Measurements from ENCODE around the gene SHISAL2A. TPM values are rescaled to one million over a fixed set of nuclear protein-coding genes. Genes with fewer than 3 reads are reported as not detected.

Gene SHISAL2A
- total RNA-seq, 4 donors from 2014 or later: 0.88 to 7.4 (median 1.7) TPM; not detected in 1

DNA sequence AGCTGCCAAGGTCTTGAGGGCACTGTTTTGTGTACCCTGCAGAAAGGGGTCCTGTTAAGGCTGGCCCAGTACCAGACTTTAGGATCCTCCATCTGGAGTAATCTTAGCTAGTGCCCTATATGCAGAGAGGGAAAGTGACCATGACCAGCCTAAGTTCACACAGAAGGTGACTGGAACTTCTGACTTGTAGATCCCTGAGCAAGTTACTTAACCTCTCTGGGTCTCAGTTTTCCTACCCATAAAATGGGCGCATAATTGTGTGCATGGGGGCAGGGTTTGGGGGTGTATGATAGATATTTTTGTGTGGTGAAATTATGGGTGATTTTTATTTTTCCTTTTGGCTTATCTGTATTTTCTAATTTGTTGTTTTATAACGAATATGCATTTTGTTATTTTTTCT lies 3.3 kb upstream of the SHISAL2A start:
- DNase-seq: no peak
- H3K27me3 ChIP-seq: peaks cover 0 to 10% of the 10 kb centered on the region in 2 donors
- peak overlapping the region in 1 of 4 donors; percentile 52 for H3K27ac ChIP-seq
- peaks cover 0 to 12% (median 6%) of the 10 kb centered on the region in 4 donors for H3K4me1 ChIP-seq
- H3K36me3 ChIP-seq: no peaks in the 10 kb centered on the region
- H3K4me3 ChIP-seq: no peak overlapping the region
- no peak for TF ChIP-seq POLR2A (IDR thresholded peaks at IDR 0.05)
- TF ChIP-seq, protein P1, sequence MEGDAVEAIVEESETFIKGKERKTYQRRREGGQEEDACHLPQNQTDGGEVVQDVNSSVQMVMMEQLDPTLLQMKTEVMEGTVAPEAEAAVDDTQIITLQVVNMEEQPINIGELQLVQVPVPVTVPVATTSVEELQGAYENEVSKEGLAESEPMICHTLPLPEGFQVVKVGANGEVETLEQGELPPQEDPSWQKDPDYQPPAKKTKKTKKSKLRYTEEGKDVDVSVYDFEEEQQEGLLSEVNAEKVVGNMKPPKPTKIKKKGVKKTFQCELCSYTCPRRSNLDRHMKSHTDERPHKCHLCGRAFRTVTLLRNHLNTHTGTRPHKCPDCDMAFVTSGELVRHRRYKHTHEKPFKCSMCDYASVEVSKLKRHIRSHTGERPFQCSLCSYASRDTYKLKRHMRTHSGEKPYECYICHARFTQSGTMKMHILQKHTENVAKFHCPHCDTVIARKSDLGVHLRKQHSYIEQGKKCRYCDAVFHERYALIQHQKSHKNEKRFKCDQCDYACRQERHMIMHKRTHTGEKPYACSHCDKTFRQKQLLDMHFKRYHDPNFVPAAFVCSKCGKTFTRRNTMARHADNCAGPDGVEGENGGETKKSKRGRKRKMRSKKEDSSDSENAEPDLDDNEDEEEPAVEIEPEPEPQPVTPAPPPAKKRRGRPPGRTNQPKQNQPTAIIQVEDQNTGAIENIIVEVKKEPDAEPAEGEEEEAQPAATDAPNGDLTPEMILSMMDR (IDR thresholded peaks at IDR 0.05): no peak
- H3K9me3 ChIP-seq: no peaks in the 10 kb centered on the region

DNA sequence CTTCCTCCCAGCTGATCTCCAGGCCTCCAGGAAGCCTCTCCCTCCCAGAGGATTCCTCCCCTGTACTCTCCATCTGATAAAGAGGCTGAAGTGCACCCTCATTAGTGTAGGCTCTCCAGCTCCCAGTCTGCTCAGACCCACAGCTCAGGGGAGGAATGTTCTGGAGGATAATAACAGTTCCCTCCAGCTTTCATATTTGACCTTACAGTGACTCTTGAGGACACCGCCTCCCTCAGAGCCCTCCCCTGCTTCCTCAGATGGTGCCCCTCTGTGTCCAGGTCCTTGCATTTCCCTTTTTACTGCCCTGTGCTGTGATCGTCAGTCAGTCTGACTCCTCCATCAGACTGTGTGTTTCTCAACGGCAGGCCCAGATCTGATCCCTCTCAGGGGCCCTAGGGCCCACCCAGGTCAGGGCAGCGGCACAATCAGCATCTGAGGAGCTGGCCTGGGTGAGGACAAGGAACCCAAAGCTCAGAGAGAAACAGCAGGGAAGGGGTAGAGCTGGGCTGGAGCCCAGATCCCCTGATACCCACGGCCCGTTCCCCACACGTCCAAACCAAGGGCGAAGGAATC lies 1.1 kb upstream of the SHISAL2A start:
- DNase-seq: peak in 2 of 3 donors; percentile 56 to 62
- no peaks in the 10 kb centered on the region for H3K36me3 ChIP-seq
- H3K27me3 ChIP-seq: peaks cover 0 to 10% of the 10 kb centered on the region in 2 donors

DNA sequence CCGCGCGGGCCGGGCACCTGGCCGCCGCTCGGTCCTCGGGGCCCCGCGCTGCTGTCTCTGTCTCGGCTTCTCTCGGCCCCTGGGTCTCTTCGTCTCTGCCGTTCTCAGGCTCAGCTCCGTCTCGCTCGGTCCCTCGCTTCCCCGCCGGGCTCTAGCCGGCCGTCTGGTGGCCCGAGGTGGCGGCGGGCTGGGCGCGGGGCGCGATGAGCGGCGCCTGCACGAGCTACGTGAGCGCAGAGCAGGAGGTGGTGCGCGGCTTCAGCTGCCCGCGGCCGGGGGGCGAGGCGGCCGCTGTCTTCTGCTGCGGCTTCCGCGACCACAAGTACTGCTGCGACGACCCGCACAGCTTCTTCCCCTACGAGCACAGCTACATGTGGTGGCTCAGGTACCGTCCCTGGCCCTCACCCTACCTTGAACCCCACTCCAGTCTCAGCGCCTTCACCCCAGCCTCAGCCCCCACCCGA lies 355 bp downstream of the SHISAL2A start:
- DNase-seq: peak in 2 of 3 donors; percentile 50 to 56
- TF ChIP-seq, protein P1 (IDR thresholded peaks at IDR 0.05): no peak
- TF ChIP-seq POLR2A (IDR thresholded peaks at IDR 0.05): no peak
- Histone ChIP-seq H3K4me3 (peak overlapping the region; percentile 50 to 68 (median 63)), H3K27ac (peak overlapping the region; percentile 65 to 97 (median 82)), H3K27me3 (peaks cover 0 to 10% of the 10 kb centered on the region in 2 donors), H3K36me3 (no peaks in the 10 kb centered on the region), H3K9me3 (no peaks in the 10 kb centered on the region), H3K4me1 (peaks cover 0 to 25% (median 14%) of the 10 kb centered on the region in 4 donors)

More for the DNA sequence above, 1.1 kb upstream of the SHISAL2A start:
- Histone ChIP-seq H3K9me3 (no peaks in the 10 kb centered on the region), H3K27ac (peak overlapping the region in 3 of 4 donors; percentile 65 to 97 (median 94)), H3K4me3 (peak overlapping the region in 2 of 4 donors; percentile 64 to 68), H3K4me1 (peaks cover 0 to 19% (median 9%) of the 10 kb centered on the region in 4 donors)
- TF ChIP-seq, protein P1 (IDR thresholded peaks at IDR 0.05): no peak
- no peak for TF ChIP-seq POLR2A (IDR thresholded peaks at IDR 0.05)

DNA sequence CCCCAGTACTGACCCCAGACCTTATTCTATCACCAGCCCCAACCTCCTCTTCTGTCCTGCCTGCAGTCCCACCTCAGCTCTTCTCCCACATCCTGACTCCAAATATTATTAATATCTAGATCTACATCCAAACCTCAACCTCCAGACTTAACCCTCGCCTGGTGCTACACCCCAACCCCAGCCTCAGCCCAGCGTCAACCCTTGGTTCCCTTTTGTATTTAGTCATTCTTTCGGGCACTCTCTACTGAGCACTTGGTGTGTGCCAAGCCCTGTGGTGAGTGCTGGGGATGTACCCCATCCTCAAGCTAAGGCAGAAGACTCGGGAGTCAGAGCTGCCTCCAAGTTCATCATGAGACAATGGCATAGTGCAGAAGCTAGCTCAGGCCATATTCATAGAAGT lies 1.1 kb downstream of the SHISAL2A start:
- Histone ChIP-seq H3K9me3 (no peaks in the 10 kb centered on the region), H3K36me3 (no peaks in the 10 kb centered on the region), H3K4me3 (peak overlapping the region in 3 of 4 donors; percentile 62 to 68 (median 64)), H3K27me3 (peaks cover 0 to 10% of the 10 kb centered on the region in 2 donors), H3K27ac (peak overlapping the region; percentile 6 to 97 (median 80)), H3K4me1 (peaks cover 0 to 29% (median 16%) of the 10 kb centered on the region in 4 donors)
- TF ChIP-seq, protein P1 (IDR thresholded peaks at IDR 0.05): no peak
- no peak for TF ChIP-seq POLR2A (IDR thresholded peaks at IDR 0.05)
- DNase-seq: no peak

DNA sequence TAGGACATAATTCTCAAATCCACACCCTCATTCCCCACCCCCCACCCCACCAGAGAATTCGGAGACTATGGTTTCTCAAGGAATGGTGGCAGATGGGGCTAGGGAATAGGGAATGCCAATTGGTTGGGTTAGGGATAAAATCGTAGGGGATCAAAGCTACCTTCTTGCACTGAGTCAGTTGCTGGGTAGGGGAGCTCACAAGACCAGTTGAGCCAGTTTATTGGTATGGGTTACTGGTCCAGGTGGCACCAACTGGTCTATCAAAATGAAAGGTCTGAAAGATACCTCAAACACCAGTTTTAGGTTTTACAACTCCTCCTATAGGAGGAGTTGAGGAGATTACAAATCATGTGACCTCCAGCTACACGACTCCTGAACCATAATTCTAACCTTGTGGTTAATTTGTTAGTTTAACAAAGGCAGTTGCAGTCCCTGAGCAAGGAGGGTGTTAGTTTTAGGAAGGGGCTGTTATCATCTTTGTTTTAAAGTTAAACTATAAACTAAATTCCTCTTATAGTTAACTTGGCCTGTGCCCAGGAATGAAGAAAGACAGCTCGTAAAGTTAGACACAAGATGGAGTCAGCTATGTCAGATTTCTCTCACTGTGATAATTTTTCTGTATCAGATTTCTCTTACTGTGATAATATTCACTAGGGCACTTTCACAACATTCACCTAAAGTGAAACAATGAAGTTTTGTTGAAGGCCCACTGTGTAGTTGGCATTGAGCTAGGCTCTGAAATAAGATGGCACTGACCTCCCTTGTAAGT lies 2.5 kb downstream of the SHISAL2A start:
- H3K36me3 ChIP-seq: no peaks in the 10 kb centered on the region
- no peak for DNase-seq

More for the DNA sequence above, 2.5 kb downstream of the SHISAL2A start:
- peaks cover 0 to 10% of the 10 kb centered on the region in 2 donors for H3K27me3 ChIP-seq
- no peak overlapping the region for H3K4me3 ChIP-seq
- H3K4me1 ChIP-seq: peaks cover 0 to 29% (median 18%) of the 10 kb centered on the region in 4 donors
- H3K9me3 ChIP-seq: no peaks in the 10 kb centered on the region
- TF ChIP-seq, protein P1 (IDR thresholded peaks at IDR 0.05): no peak
- no peak for TF ChIP-seq POLR2A (IDR thresholded peaks at IDR 0.05)
- peak overlapping the region in 3 of 4 donors; percentile 38 to 94 (median 58) for H3K27ac ChIP-seq
